Measurements from ENCODE around the gene EGFL7. TPM values are rescaled to one million over a fixed set of nuclear protein-coding genes. Genes with fewer than 3 reads are reported as not detected.
A peak's percentile ranks its signal among the peaks of the same experiment; 100 is the strongest.

Gene EGFL7
- total and polyA plus RNA-seq, 11 donors, result 56.4 to 142 (median 94.5) TPM

DNA sequence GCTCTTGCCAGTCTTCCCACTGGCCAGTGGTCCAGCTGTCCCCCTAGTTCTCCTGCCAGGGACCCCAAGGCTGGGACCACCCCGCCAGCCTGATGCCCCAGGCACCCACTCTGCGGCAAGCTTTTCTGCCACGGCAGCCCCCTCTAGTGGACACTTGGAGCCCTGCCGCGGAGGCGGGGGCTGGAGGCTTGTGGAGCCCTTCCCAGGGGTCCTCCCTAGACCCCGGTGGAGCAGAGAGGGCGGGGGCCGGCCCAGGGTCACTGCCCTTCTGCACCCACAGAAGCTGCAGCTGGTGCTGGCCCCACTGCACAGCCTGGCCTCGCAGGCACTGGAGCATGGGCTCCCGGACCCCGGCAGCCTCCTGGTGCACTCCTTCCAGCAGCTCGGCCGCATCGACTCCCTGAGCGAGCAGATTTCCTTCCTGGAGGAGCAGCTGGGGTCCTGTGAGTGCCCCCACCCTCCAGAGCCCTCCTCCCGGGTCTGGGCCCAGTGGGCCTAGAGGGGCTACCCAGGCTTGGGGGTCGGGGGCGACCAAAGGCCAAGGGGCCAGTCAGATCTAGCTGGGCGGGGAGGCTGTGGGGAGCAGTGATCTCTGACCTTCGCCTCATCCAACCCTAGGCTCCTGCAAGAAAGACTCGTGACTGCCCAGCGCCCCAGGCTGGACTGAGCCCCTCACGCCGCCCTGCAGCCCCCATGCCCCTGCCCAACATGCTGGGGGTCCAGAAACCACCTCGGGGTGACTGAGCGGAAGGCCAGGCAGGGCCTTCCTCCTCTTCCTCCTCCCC is 9.1 kb downstream of the EGFL7 start:
- 35 to 51% (median 48%) methylated on average over 25 to 27 of the region's 27 CpGs for WGBS, 4 donors
- intact Hi-C loops (cut with DNase I), result no loop called here
- DNase-seq, result peak in 2 of 5 donors; percentile 40 to 50
- Histone ChIP-seq H3K27me3 (peaks cover 0 to 7% (median 0%) of the 10 kb centered on the region in 9 donors), H3K36me3 (peaks cover 0 to 89% (median 60%) of the 10 kb centered on the region in 9 donors), H3K4me1 (peaks cover 0 to 34% (median 3%) of the 10 kb centered on the region in 12 donors), H3K27ac (peak overlapping the region in 10 of 12 donors; percentile 15 to 89 (median 52)), H3K9me3 (no peaks in the 10 kb centered on the region), H3K4me3 (peak overlapping the region in 10 of 12 donors; percentile 1 to 80 (median 50))
- peak in 2 of 4 donors; percentile 2 to 13 for ATAC-seq
- TF ChIP-seq, protein P1, sequence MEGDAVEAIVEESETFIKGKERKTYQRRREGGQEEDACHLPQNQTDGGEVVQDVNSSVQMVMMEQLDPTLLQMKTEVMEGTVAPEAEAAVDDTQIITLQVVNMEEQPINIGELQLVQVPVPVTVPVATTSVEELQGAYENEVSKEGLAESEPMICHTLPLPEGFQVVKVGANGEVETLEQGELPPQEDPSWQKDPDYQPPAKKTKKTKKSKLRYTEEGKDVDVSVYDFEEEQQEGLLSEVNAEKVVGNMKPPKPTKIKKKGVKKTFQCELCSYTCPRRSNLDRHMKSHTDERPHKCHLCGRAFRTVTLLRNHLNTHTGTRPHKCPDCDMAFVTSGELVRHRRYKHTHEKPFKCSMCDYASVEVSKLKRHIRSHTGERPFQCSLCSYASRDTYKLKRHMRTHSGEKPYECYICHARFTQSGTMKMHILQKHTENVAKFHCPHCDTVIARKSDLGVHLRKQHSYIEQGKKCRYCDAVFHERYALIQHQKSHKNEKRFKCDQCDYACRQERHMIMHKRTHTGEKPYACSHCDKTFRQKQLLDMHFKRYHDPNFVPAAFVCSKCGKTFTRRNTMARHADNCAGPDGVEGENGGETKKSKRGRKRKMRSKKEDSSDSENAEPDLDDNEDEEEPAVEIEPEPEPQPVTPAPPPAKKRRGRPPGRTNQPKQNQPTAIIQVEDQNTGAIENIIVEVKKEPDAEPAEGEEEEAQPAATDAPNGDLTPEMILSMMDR (IDR thresholded peaks at IDR 0.05), result peak; percentile 67 to 85 (median 76)
- TF ChIP-seq POLR2A (IDR thresholded peaks at IDR 0.05), result no peak

GRCh38 chr9:136672431-136673087 is 9.8 kb downstream of the EGFL7 start:
- WGBS, 4 donors, result 42 to 64% (median 52%) methylated on average over 3 to 14 of the region's 14 CpGs
- H3K27ac ChIP-seq, result peak overlapping the region in 10 of 12 donors; percentile 15 to 89 (median 52)
- no peaks in the 10 kb centered on the region for H3K9me3 ChIP-seq
- intact Hi-C loops (cut with DNase I), result no loop called here
- peaks cover 0 to 31% (median 1%) of the 10 kb centered on the region in 12 donors for H3K4me1 ChIP-seq
- TF ChIP-seq, protein P1 (IDR thresholded peaks at IDR 0.05), result no peak
- TF ChIP-seq POLR2A (IDR thresholded peaks at IDR 0.05), result no peak
- DNase-seq, result no peak
- H3K4me3 ChIP-seq, result peak overlapping the region in 5 of 12 donors; percentile 40 to 80 (median 66)
- no peak for ATAC-seq
- H3K36me3 ChIP-seq, result peaks cover 0 to 87% (median 61%) of the 10 kb centered on the region in 9 donors
- peaks cover 0 to 2% (median 0%) of the 10 kb centered on the region in 9 donors for H3K27me3 ChIP-seq

- H3K9me3 ChIP-seq, result no peaks in the 10 kb centered on the region
- peak overlapping the region in 10 of 12 donors; percentile 15 to 89 (median 48) for H3K27ac ChIP-seq
- TF ChIP-seq, protein P1 (IDR thresholded peaks at IDR 0.05), result no peak
- TF ChIP-seq POLR2A (IDR thresholded peaks at IDR 0.05), result no peak
- H3K36me3 ChIP-seq, result peaks cover 0 to 79% (median 53%) of the 10 kb centered on the region in 9 donors
- intact Hi-C loops (cut with DNase I), result no loop called here
- peak overlapping the region in 3 of 12 donors; percentile 9 to 15 (median 12) for H3K4me3 ChIP-seq
- peaks cover 0 to 34% (median 3%) of the 10 kb centered on the region in 12 donors for H3K4me1 ChIP-seq
- 58 to 70% (median 64%) methylated on average over 25 to 35 of the region's 35 CpGs for WGBS, 4 donors
- H3K27me3 ChIP-seq, result no peaks in the 10 kb centered on the region
- no peak for DNase-seq
- ATAC-seq, result peak in 3 of 4 donors; percentile 0 to 1 (median 0)
Measured at GRCh38 chr9:136673088-136673974, 10.6 kb downstream of the EGFL7 start.
